GM23338 (cell line): Measurements from ENCODE around the gene RNF20. TPM values are rescaled to one million over a fixed set of nuclear protein-coding genes. Genes with fewer than 3 reads are reported as not detected.

ENCODE experiments used
- ATAC-seq: fragments of 200-7000 bp; cut with Tn5 transposase; 3 replicates; pipeline ENCODE4 v1.9.1; 2020
- DNase-seq: peaks from one replicate; pipeline ENCODE4 v3.0.0-alpha.2; 2015; ENCODE audit warnings: low spot score
- H2AFZ ChIP-seq: fragments of 200-600 bp; sonication (generic); 2 replicates; pipeline ENCODE4 v1.8.0; 2016; ENCODE audit warnings: antibody characterized with exemption, mild to moderate bottlenecking, moderate library complexity
- H3F3A ChIP-seq: fragments of 200-600 bp; sonication (generic); replicated peaks from 2 replicates; pipeline ENCODE4 v1.8.0; 2017; ENCODE audit warnings: antibody characterized with exemption, mixed run types, low read depth
- H3K27ac ChIP-seq: fragments of 200-600 bp; sonication (generic); 2 replicates; pipeline ENCODE4 v1.6.1; 2016; ENCODE audit warnings: low read depth
- H3K27me3 ChIP-seq: fragments of 200-600 bp; sonication (generic); 2 replicates; pipeline ENCODE4 v1.8.0; 2016; ENCODE audit warnings: mild to moderate bottlenecking, mixed run types, moderate library complexity; ENCODE audit not compliant: insufficient read depth
- H3K36me3 ChIP-seq: fragments of 200-600 bp; sonication (generic); 2 replicates; pipeline ENCODE4 v1.8.0; 2016; ENCODE audit warnings: mild to moderate bottlenecking; ENCODE audit not compliant: insufficient read depth
- H3K4me1 ChIP-seq: fragments of 200-600 bp; sonication (generic); 2 replicates; pipeline ENCODE4 v1.8.0; 2016; ENCODE audit warnings: mild to moderate bottlenecking, moderate library complexity; ENCODE audit not compliant: insufficient read depth
- H3K4me2 ChIP-seq: fragments of 200-600 bp; sonication (generic); 2 replicates; pipeline ENCODE4 v1.7.1; 2017; ENCODE audit warnings: mixed run types
- H3K4me3 ChIP-seq: fragments of 200-600 bp; sonication (generic); 2 replicates; pipeline ENCODE4 v1.6.1; 2016; ENCODE audit warnings: mixed run types
- H3K79me2 ChIP-seq: fragments of 200-600 bp; sonication (generic); replicated peaks from 2 replicates; pipeline ENCODE4 v1.8.0; 2017; ENCODE audit warnings: mild to moderate bottlenecking; ENCODE audit not compliant: insufficient read depth
- H3K9me2 ChIP-seq: fragments of 200-600 bp; sonication (generic); 2 replicates; pipeline ENCODE4 v1.8.0; 2017; ENCODE audit not compliant: insufficient read depth
- H4K20me1 ChIP-seq: fragments of 200-600 bp; sonication (generic); replicated peaks from 2 replicates; pipeline ENCODE4 v1.8.0; 2017; ENCODE audit warnings: mild to moderate bottlenecking; ENCODE audit not compliant: insufficient read depth
- H3K27ac Mint-ChIP-seq: 2 replicates; pipeline ENCODE4 v1.8.0; 2020; ENCODE audit warnings: inconsistent platforms, mild to moderate bottlenecking, moderate library complexity, mixed read lengths
- H3K27me3 Mint-ChIP-seq: 3 replicates; pipeline ENCODE4 v1.8.0; 2022; ENCODE audit warnings: low read depth, mild to moderate bottlenecking, moderate library complexity, mixed read lengths, inconsistent platforms; ENCODE audit not compliant: insufficient read depth, poor library complexity
- H3K36me3 Mint-ChIP-seq: 3 replicates; pipeline ENCODE4 v1.8.0; 2021; ENCODE audit warnings: low read depth, mild to moderate bottlenecking, inconsistent platforms, moderate library complexity, mixed read lengths
- H3K4me1 Mint-ChIP-seq: 3 replicates; pipeline ENCODE4 v1.8.0; 2020; ENCODE audit warnings: mild to moderate bottlenecking, inconsistent platforms, mixed read lengths
- H3K4me3 Mint-ChIP-seq: 3 replicates; pipeline ENCODE4 v1.8.0; 2021; ENCODE audit warnings: moderate library complexity, mild to moderate bottlenecking, inconsistent platforms, mixed read lengths
- H3K9me3 Mint-ChIP-seq: 3 replicates; pipeline ENCODE4 v1.8.0; 2020; ENCODE audit warnings: moderate library complexity, mild to moderate bottlenecking, inconsistent platforms, mixed read lengths
- CREB1 ChIP-seq: fragments of 250-450 bp; sonication (Bioruptor Pico); IDR thresholded peaks from 2 replicates; pipeline ENCODE4 v1.5.0; 2020; ENCODE audit warnings: low read depth, mild to moderate bottlenecking, moderate library complexity
- CTCF ChIP-seq, 2 experiments: fragments of 200-600 bp in 1 of 2; sonication (generic) in 1 of 2; conservative IDR thresholded peaks; 2 replicates each; pipeline versions ENCODE4 v1.5.1 to v1.6.1; 2016 to 2017; ENCODE audit warnings: antibody characterized with exemption in 2 of 2, low read depth in 2 of 2, mild to moderate bottlenecking in 2 of 2, moderate library complexity in 1 of 2
- ETS1 ChIP-seq: IDR thresholded peaks from 2 replicates; pipeline ENCODE4 v1.6.1; 2016; ENCODE audit warnings: antibody characterized with exemption
- EZH2 ChIP-seq: fragments of 200-600 bp; sonication (generic); IDR thresholded peaks from one replicate; pipeline ENCODE4 v1.8.0; 2017; ENCODE audit warnings: antibody characterized with exemption, mild to moderate bottlenecking, low read depth; ENCODE audit not compliant: unreplicated experiment
- EZH2phosphoT487 ChIP-seq: fragments of 200-600 bp; sonication (generic); IDR thresholded peaks from one replicate; pipeline ENCODE4 v1.8.1; 2018; ENCODE audit warnings: antibody characterized with exemption; ENCODE audit not compliant: unreplicated experiment
- JUNB ChIP-seq: IDR thresholded peaks from one replicate; pipeline ENCODE4 v1.6.1; 2016; ENCODE audit warnings: antibody characterized with exemption; ENCODE audit not compliant: unreplicated experiment
- NANOG ChIP-seq: IDR thresholded peaks from 2 replicates; pipeline ENCODE4 v1.6.1; 2016; ENCODE audit warnings: antibody characterized with exemption, borderline replicate concordance
- POLR2AphosphoS5 ChIP-seq: IDR thresholded peaks from 2 replicates; pipeline ENCODE4 v1.6.1; 2016; ENCODE audit warnings: antibody characterized with exemption, low read depth
- REST ChIP-seq: IDR thresholded peaks from one replicate; pipeline ENCODE4 v1.6.1; 2018; ENCODE audit warnings: antibody characterized with exemption; ENCODE audit not compliant: unreplicated experiment
- STAT1 ChIP-seq: IDR thresholded peaks from one replicate; pipeline ENCODE4 v1.6.1; 2016; ENCODE audit warnings: antibody characterized with exemption; ENCODE audit not compliant: unreplicated experiment
- ZNF114 ChIP-seq: fragments of 250-450 bp; sonication (Bioruptor Pico); IDR thresholded peaks from 2 replicates; pipeline ENCODE4 v1.5.0; 2020; ENCODE audit warnings: mild to moderate bottlenecking, moderate library complexity
- ZNF331 ChIP-seq: fragments of 250-450 bp; sonication (Bioruptor Pico); IDR thresholded peaks from 2 replicates; pipeline ENCODE4 v1.5.0; 2020; ENCODE audit warnings: low read depth, mild to moderate bottlenecking, moderate library complexity
- ZNF462 ChIP-seq: fragments of 250-450 bp; sonication (Bioruptor Pico); IDR thresholded peaks from 2 replicates; pipeline ENCODE4 v1.5.0; 2020; ENCODE audit warnings: mild to moderate bottlenecking, moderate library complexity
- polyA plus RNA-seq: library from polyadenylated mRNA; unstranded; fragments of >200 nt; fragmentation: Nextera tagmentation; extraction: Ambion mirVana; gene quantifications from 2 replicates; pipeline ENCODE4 v1.2.1, GENCODE V29; 2016
- total RNA-seq: library from RNA; depleted of rRNA; stranded (reverse); fragments of >200 nt; shearing (Covaris generic); gene quantifications from 2 replicates; pipeline ENCODE4 v1.2.3, GENCODE V29; 2014

Gene RNF20
- total and polyA plus RNA-seq, 2 experiments from 2014 or later, result 33.6 to 36.2 TPM

- Histone ChIP-seq H3K36me3 (no peaks in the 10 kb centered on the region), H3K4me3 (no peak overlapping the region), H3K79me2 (no peaks in the 10 kb centered on the region), H3K4me2 (no peak overlapping the region), H3K27me3 (no peaks in the 10 kb centered on the region), H3K4me1 (peaks cover 34% of the 10 kb centered on the region), H3F3A (no peaks in the 10 kb centered on the region), H2AFZ (no peak overlapping the region), H3K27ac (no peak overlapping the region), H4K20me1 (no peaks in the 10 kb centered on the region), H3K9me2 (peaks cover 8% of the 10 kb centered on the region)
- no peaks in the 10 kb centered on the region for H3K9me3 Mint-ChIP-seq
- peaks cover 5% of the 10 kb centered on the region for H3K27me3 Mint-ChIP-seq
- ATAC-seq (no peak), DNase-seq (no peak)
- no peak overlapping the region for H3K4me3 Mint-ChIP-seq
- H3K27ac Mint-ChIP-seq, result no peak overlapping the region
- no peaks in the 10 kb centered on the region; the same call in 2 of the 3 replicates for H3K36me3 Mint-ChIP-seq
- TF ChIP-seq ZNF462 (CRISPR knock-in tag), result no peak
- no peak for TF ChIP-seq POLR2AphosphoS5
- TF ChIP-seq NANOG, result no peak
- TF ChIP-seq CREB1 (CRISPR knock-in tag), result no peak
- no peak for TF ChIP-seq CTCF (conservative IDR thresholded peaks at IDR 0.05; ENCODE audit: low read depth in 2 of 2)
- TF ChIP-seq ZNF331 (CRISPR knock-in tag), result no peak
- TF ChIP-seq ETS1, result no peak
- no peak for TF ChIP-seq REST
- no peak for TF ChIP-seq ZNF114 (CRISPR knock-in tag)
- TF ChIP-seq JUNB, result no peak
- no peak for TF ChIP-seq STAT1
- TF ChIP-seq EZH2, result no peak
- no peak for TF ChIP-seq EZH2phosphoT487
- H3K4me1 Mint-ChIP-seq, result peaks cover 36% of the 10 kb centered on the region
Measured at GRCh38 chr9:101574731-101575333, 41.2 kb downstream of the RNF20 start.
